Mesenchymal stem cell (in vitro differentiated cells and primary cell): ENCODE data around the gene CCT3.
A peak's percentile ranks its signal among the peaks of the same experiment; 100 is the strongest.
"Not testable (repeated sequence)": the region's sequence is repeated elsewhere in the genome, so short reads cannot be mapped to it uniquely, and the experiment has no call there.

Source experiments
- DNase-seq: peaks from one replicate; pipeline ENCODE4 v3.0.0-alpha.2; 2013
- H2AFZ ChIP-seq: one replicate; pipeline ENCODE4 v1.6.1; 2013; ENCODE audit warnings: low read depth, mild to moderate bottlenecking, control low read depth, inconsistent platforms, low read length, moderate library complexity
- H2AK5ac ChIP-seq: 2 replicates; pipeline ENCODE4 v1.6.1; 2013; ENCODE audit warnings: low read length, moderate library complexity, mild to moderate bottlenecking, inconsistent platforms; ENCODE audit not compliant: severe bottlenecking
- H2BK120ac ChIP-seq: one replicate; pipeline ENCODE4 v1.6.1; 2013; ENCODE audit warnings: low read depth, mild to moderate bottlenecking, inconsistent platforms, low read length, moderate library complexity
- H2BK12ac ChIP-seq, 2 experiments: one replicate each; pipeline ENCODE4 v1.6.1; 2013; ENCODE audit warnings: inconsistent platforms in 2 of 2, low read length in 2 of 2, mild to moderate bottlenecking in 2 of 2, moderate library complexity in 2 of 2, control low read depth in 1 of 2
- H2BK15ac ChIP-seq: one replicate; pipeline ENCODE4 v1.6.1; 2013; ENCODE audit warnings: mild to moderate bottlenecking, low read depth, inconsistent platforms; ENCODE audit not compliant: poor library complexity, severe bottlenecking
- H2BK5ac ChIP-seq: 2 replicates; pipeline ENCODE4 v1.6.1; 2013; ENCODE audit warnings: low read depth, mild to moderate bottlenecking, low read length, control low read depth, inconsistent platforms; ENCODE audit not compliant: poor library complexity, severe bottlenecking
- H3K14ac ChIP-seq, 2 experiments: one replicate each; pipeline ENCODE4 v1.6.1; 2013; ENCODE audit warnings: inconsistent platforms in 2 of 2, low read length in 2 of 2, control low read depth in 1 of 2, mild to moderate bottlenecking in 1 of 2, moderate library complexity in 1 of 2
- H3K18ac ChIP-seq, 2 experiments: one replicate each; pipeline ENCODE4 v1.6.1; 2013; ENCODE audit warnings: inconsistent platforms in 2 of 2, low read length in 2 of 2, control low read depth in 1 of 2, low read depth in 1 of 2, mild to moderate bottlenecking in 1 of 2
- H3K23ac ChIP-seq, 2 experiments: one replicate each; pipeline ENCODE4 v1.6.1; 2013; ENCODE audit warnings: inconsistent platforms in 2 of 2, low read length in 2 of 2, mild to moderate bottlenecking in 2 of 2, moderate library complexity in 2 of 2, control low read depth in 1 of 2
- H3K27ac ChIP-seq: 2 replicates; pipeline ENCODE4 v1.5.1; 2013; ENCODE audit warnings: mild to moderate bottlenecking, moderate library complexity, low read length, control low read depth, inconsistent platforms; ENCODE audit not compliant: poor library complexity, severe bottlenecking
- H3K27me3 ChIP-seq, 2 experiments: 2 replicates each; pipeline versions ENCODE4 v1.6.1 to v1.7.0; 2013; ENCODE audit warnings: low read length in 2 of 2, mild to moderate bottlenecking in 2 of 2, moderate library complexity in 2 of 2, control low read depth in 1 of 2, inconsistent platforms in 1 of 2; ENCODE audit not compliant: control insufficient read depth in 1 of 2, insufficient read depth in 1 of 2
- H3K36me3 ChIP-seq, 2 experiments: 2 replicates each; pipeline versions ENCODE4 v1.6.1 to v1.7.0; 2013; ENCODE audit warnings: low read length in 2 of 2, control low read depth in 1 of 2, inconsistent platforms in 1 of 2, low read depth in 1 of 2, mild to moderate bottlenecking in 1 of 2; ENCODE audit not compliant: insufficient read depth in 2 of 2, control insufficient read depth in 1 of 2
- H3K4ac ChIP-seq, 2 experiments: one replicate each; pipeline ENCODE4 v1.6.1; 2013; ENCODE audit warnings: inconsistent platforms in 2 of 2, low read length in 2 of 2, mild to moderate bottlenecking in 2 of 2, moderate library complexity in 2 of 2, control low read depth in 1 of 2, low read depth in 1 of 2
- H3K4me1 ChIP-seq: 2 replicates; pipeline ENCODE4 v1.6.1; 2013; ENCODE audit warnings: low read depth, low read length, control low read depth; ENCODE audit not compliant: control insufficient read depth, insufficient read depth
- H3K4me2 ChIP-seq: 2 replicates; pipeline ENCODE4 v1.6.1; 2013; ENCODE audit warnings: low read length, mild to moderate bottlenecking, inconsistent platforms; ENCODE audit not compliant: poor library complexity, severe bottlenecking
- H3K4me3 ChIP-seq, 2 experiments: 2 replicates each; pipeline versions ENCODE4 v1.5.1 to v1.7.0; 2013; ENCODE audit warnings: low read length in 2 of 2, mild to moderate bottlenecking in 2 of 2, control low read depth in 1 of 2, low read depth in 1 of 2; ENCODE audit not compliant: insufficient read depth in 1 of 2
- H3K79me1 ChIP-seq: replicated peaks from 2 replicates; pipeline ENCODE4 v1.6.1; 2013; ENCODE audit warnings: mild to moderate bottlenecking, control low read depth, low read length, inconsistent platforms; ENCODE audit not compliant: poor library complexity, severe bottlenecking
- H3K9ac ChIP-seq: 2 replicates; pipeline ENCODE4 v1.7.0; 2013; ENCODE audit warnings: mild to moderate bottlenecking, low read length, moderate library complexity
- H3K9me3 ChIP-seq: 2 replicates; pipeline ENCODE4 v1.7.0; 2013; ENCODE audit warnings: mild to moderate bottlenecking, low read length; ENCODE audit not compliant: control insufficient read depth
- H4K8ac ChIP-seq: one replicate; pipeline ENCODE4 v1.6.1; 2013; ENCODE audit warnings: inconsistent platforms, mild to moderate bottlenecking, low read length, moderate library complexity
- H4K91ac ChIP-seq: one replicate; pipeline ENCODE4 v1.6.1; 2013; ENCODE audit warnings: mild to moderate bottlenecking, low read length, inconsistent platforms
- WGBS: methylation state at CpG from one replicate; pipeline ENCODE4 v1.1.7; 2013; ENCODE audit warnings: mixed read lengths; 5-methylcytosine and 5-hydroxymethylcytosine counted together

CCT3 gene

GRCh38 chr1:156347331-156347730 is 9.2 kb upstream of the CCT3 start:
- Histone ChIP-seq H3K4ac (no peak overlapping the region), H2BK15ac (no peak overlapping the region), H3K4me2 (no peak overlapping the region), H3K9me3 (no peaks in the 10 kb centered on the region), H3K4me3 (peak overlapping the region in 1 of 2 experiments; percentile 38), H4K91ac (no peak overlapping the region), H3K9ac (peak overlapping the region; percentile 55), H2AFZ (no peak overlapping the region), H3K18ac (no peak overlapping the region), H2BK5ac (no peak overlapping the region), H3K4me1 (no peaks in the 10 kb centered on the region), H3K27me3 (peaks cover 0 to 26% of the 10 kb centered on the region in 2 experiments), H2AK5ac (no peak overlapping the region), H3K36me3 (no peaks in the 10 kb centered on the region), H3K14ac (no peak overlapping the region), H4K8ac (no peak overlapping the region), H3K79me1 (no peaks in the 10 kb centered on the region), H3K23ac (no peak overlapping the region), H2BK120ac (no peak overlapping the region), H3K27ac (no peak overlapping the region), H2BK12ac (no peak overlapping the region)
- no peak for DNase-seq
- 95% methylated on average over 3 of the region's 4 CpGs for WGBS

- Histone ChIP-seq H3K4ac (no peak overlapping the region), H3K9me3 (no peaks in the 10 kb centered on the region), H3K27me3 (peaks cover 0 to 26% of the 10 kb centered on the region in 2 experiments), H2BK5ac (no peak overlapping the region), H3K79me1 (no peaks in the 10 kb centered on the region), H3K4me1 (no peaks in the 10 kb centered on the region), H3K9ac (peak overlapping the region; percentile 22), H3K4me3 (peak overlapping the region in 1 of 2 experiments; percentile 38), H2AFZ (no peak overlapping the region), H2BK12ac (no peak overlapping the region), H3K36me3 (no peaks in the 10 kb centered on the region), H2AK5ac (no peak overlapping the region), H3K23ac (no peak overlapping the region), H3K27ac (no peak overlapping the region), H3K18ac (no peak overlapping the region), H2BK120ac (no peak overlapping the region), H4K91ac (no peak overlapping the region), H4K8ac (no peak overlapping the region), H2BK15ac (no peak overlapping the region), H3K14ac (no peak overlapping the region), H3K4me2 (no peak overlapping the region)
- DNase-seq: no peak
- WGBS: 36% methylated on average over 2 of the region's 2 CpGs
These were observed 8.5 kb upstream of the CCT3 start for GRCh38 chr1:156346636-156347035.

GRCh38 chr1:156346035-156346434 is 7.9 kb upstream of the CCT3 start:
- 73% methylated on average over 1 of the region's 2 CpGs for WGBS
- not testable (repeated sequence) for H3K36me3 ChIP-seq, H2BK15ac ChIP-seq

GRCh38 chr1:156344409-156344808 is 6.3 kb upstream of the CCT3 start:
- no peak overlapping the region for H4K8ac ChIP-seq
- H3K14ac ChIP-seq: no peak overlapping the region
- H3K36me3 ChIP-seq: no peaks in the 10 kb centered on the region
- H3K4me3 ChIP-seq: no peak overlapping the region
- H3K4ac ChIP-seq: no peak overlapping the region
- H3K4me2 ChIP-seq: no peak overlapping the region
- 61% methylated on average over 2 of the region's 3 CpGs for WGBS
- no peaks in the 10 kb centered on the region for H3K4me1 ChIP-seq
- H2AK5ac ChIP-seq: no peak overlapping the region
- H4K91ac ChIP-seq: no peak overlapping the region
- no peak overlapping the region for H2AFZ ChIP-seq
- no peak overlapping the region for H2BK5ac ChIP-seq
- no peak overlapping the region for H2BK12ac ChIP-seq
- no peak overlapping the region for H2BK15ac ChIP-seq
- peaks cover 0 to 26% of the 10 kb centered on the region in 2 experiments for H3K27me3 ChIP-seq
- H2BK120ac ChIP-seq: no peak overlapping the region
- H3K9me3 ChIP-seq: no peaks in the 10 kb centered on the region
- H3K23ac ChIP-seq: no peak overlapping the region
- no peaks in the 10 kb centered on the region for H3K79me1 ChIP-seq
- H3K18ac ChIP-seq: no peak overlapping the region
- no peak overlapping the region for H3K9ac ChIP-seq
- no peak for DNase-seq
- no peak overlapping the region for H3K27ac ChIP-seq

More at GRCh38 chr1:156346035-156346434, 7.9 kb upstream of the CCT3 start:
- not testable (repeated sequence) for H3K4me1 ChIP-seq, H3K27ac ChIP-seq, H4K8ac ChIP-seq, H3K4me2 ChIP-seq, H3K4me3 ChIP-seq, H2BK5ac ChIP-seq, H3K79me1 ChIP-seq, H3K14ac ChIP-seq, H3K9me3 ChIP-seq, H3K23ac ChIP-seq, H4K91ac ChIP-seq, H3K4ac ChIP-seq, H2BK12ac ChIP-seq, H2BK120ac ChIP-seq, H2AFZ ChIP-seq, H3K18ac ChIP-seq, DNase-seq, H2AK5ac ChIP-seq
- peaks cover 0 to 26% of the 10 kb centered on the region in 2 experiments for H3K27me3 ChIP-seq
- peak overlapping the region; percentile 22 for H3K9ac ChIP-seq
